Coronary artery (tissue), 2 donors: ENCODE measurements around the gene MITF.

ENCODE experiments used
- DNase-seq: peaks from one replicate; pipeline ENCODE4 v3.0.0-alpha.2; 2017; ENCODE audit warnings: low spot score
- H3K27ac ChIP-seq, 2 donors: fragments of 200-600 bp; sonication (generic); one replicate each; pipeline ENCODE4 v1.5.1; 2016 to 2019
- H3K4me3 ChIP-seq: fragments of 200-600 bp; sonication (generic); 2 replicates; pipeline ENCODE4 v1.5.1; 2016; ENCODE audit warnings: mild to moderate bottlenecking, moderate library complexity
- CTCF ChIP-seq: fragments of 200-600 bp; sonication (generic); IDR thresholded peaks from one replicate; pipeline ENCODE4 v1.5.1; 2019; ENCODE audit warnings: antibody characterized with exemption

MITF gene

GRCh38 chr3:69807674-69808073 lies 68.4 kb downstream of the MITF start:
- Histone ChIP-seq H3K27ac (no peak overlapping the region), H3K4me3 (no peak overlapping the region)
- DNase-seq, result no peak
- no peak for TF ChIP-seq CTCF

- Histone ChIP-seq H3K27ac (no peak overlapping the region), H3K4me3 (no peak overlapping the region)
- no peak for DNase-seq
- no peak for TF ChIP-seq CTCF
These were observed 70.0 kb downstream of the MITF start for GRCh38 chr3:69809076-69809835.

- no peak overlapping the region for H3K4me3 ChIP-seq
- H3K27ac ChIP-seq, result no peak overlapping the region
- no peak for TF ChIP-seq CTCF
- no peak for DNase-seq
These were observed 72.5 kb downstream of the MITF start for GRCh38 chr3:69811452-69812401.

- H3K27ac ChIP-seq, result no peak overlapping the region
- no peak for DNase-seq
- no peak for TF ChIP-seq CTCF
- H3K4me3 ChIP-seq, result no peak overlapping the region
These were observed 76.7 kb downstream of the MITF start for GRCh38 chr3:69815970-69816369.

- no peak for TF ChIP-seq CTCF
- no peak overlapping the region for H3K27ac ChIP-seq
- no peak overlapping the region for H3K4me3 ChIP-seq
- no peak for DNase-seq
These were observed 78.7 kb downstream of the MITF start for GRCh38 chr3:69817988-69818387.

GRCh38 chr3:69819282-69819681 lies 80.0 kb downstream of the MITF start:
- no peak overlapping the region for H3K27ac ChIP-seq
- H3K4me3 ChIP-seq, result no peak overlapping the region
- DNase-seq, result no peak
- TF ChIP-seq CTCF, result no peak
